ENCODE measurements around the gene CDC26. TPM values are rescaled to one million over a fixed set of nuclear protein-coding genes. Genes with fewer than 3 reads are reported as not detected.
"Not testable (repeated sequence)": the region's sequence is repeated elsewhere in the genome, so short reads cannot be mapped to it uniquely, and the experiment has no call there.

The CDC26 gene
- total RNA-seq, 1 donor from 2014 or later, result 37.0 TPM

DNA sequence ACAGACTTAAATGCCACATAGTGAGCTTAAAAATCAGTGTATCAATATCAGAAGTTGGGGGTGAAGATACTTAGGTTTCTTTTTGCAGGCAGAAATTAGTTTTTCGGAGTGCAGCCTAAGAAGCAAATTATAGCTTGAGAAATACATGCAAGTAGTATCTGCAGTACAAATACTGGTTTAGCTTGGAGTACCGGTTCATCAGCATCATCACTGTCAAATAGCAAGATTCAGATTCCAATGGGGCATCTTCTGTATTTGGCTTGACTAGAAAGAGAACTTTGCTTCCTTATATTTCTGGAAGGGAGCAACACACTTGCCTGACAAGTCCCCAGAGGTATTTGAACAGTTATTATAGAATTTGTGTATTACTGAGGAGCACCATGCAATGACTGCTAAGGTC is 34.2 kb downstream of the CDC26 start:
- Histone ChIP-seq H3K27me3 (ENCODE audit: low read depth) (no peaks in the 10 kb centered on the region), H3K36me3 (no peaks in the 10 kb centered on the region), H3K9me3 (replicated peaks) (no peaks in the 10 kb centered on the region), H3K27ac (replicated peaks) (no peak overlapping the region), H3K4me1 (peaks cover 34% of the 10 kb centered on the region), H3K4me3 (no peak overlapping the region)
- intact Hi-C loops (cut with micrococcal nuclease), result no loop called here
- no peak for TF ChIP-seq CTCF (IDR thresholded peaks at IDR 0.05; ENCODE audit: borderline replicate concordance)
- DNase-seq, result no peak

- Histone ChIP-seq H3K36me3 (no peaks in the 10 kb centered on the region), H3K4me3 (no peak overlapping the region), H3K4me1 (peaks cover 43% of the 10 kb centered on the region), H3K27me3 (ENCODE audit: low read depth) (no peaks in the 10 kb centered on the region), H3K9me3 (replicated peaks) (no peaks in the 10 kb centered on the region), H3K27ac (replicated peaks) (no peak overlapping the region)
- intact Hi-C loops (cut with micrococcal nuclease), result no loop called here
- TF ChIP-seq CTCF (IDR thresholded peaks at IDR 0.05; ENCODE audit: borderline replicate concordance), result no peak
- DNase-seq, result no peak
Measured at GRCh38 chr9:113238859-113239232, 36.5 kb downstream of the CDC26 start.

DNA sequence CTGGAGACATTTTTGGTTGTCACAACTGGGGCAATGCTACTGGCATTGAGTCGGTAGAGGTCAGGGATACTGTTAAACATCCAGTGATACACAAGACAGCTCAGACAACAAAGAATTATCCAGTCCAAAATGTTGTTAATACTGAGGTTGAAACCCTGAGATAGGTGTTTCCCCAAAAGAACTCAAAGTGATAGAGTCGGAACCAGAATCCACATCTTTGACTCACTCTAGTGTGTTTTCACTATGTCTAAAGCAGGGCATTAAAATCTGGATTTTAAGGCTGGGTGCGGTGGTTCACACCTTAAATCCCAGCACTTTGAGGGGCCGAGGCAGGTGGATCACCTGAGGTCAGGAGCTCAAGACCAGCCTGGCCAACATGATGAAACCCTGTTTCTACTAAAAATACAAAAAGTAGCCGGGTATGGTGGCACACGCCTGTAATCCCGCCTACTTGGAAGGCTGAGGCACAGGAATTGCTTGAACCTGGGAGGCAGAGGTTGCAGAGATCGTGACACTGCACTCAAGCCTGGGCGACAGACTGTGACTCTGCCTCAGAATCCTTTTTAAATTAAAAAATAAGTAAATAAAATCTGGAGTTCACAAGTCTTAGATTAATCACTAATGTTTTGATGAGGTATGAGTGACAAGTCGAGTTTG is 37.0 kb downstream of the CDC26 start:
- H3K4me1 ChIP-seq, result peaks cover 48% of the 10 kb centered on the region
- no peaks in the 10 kb centered on the region for H3K9me3 ChIP-seq (replicated peaks)
- intact Hi-C loops (cut with micrococcal nuclease), result no loop called here
- no peak overlapping the region for H3K4me3 ChIP-seq
- no peak for DNase-seq
- no peaks in the 10 kb centered on the region for H3K36me3 ChIP-seq
- TF ChIP-seq CTCF (IDR thresholded peaks at IDR 0.05; ENCODE audit: borderline replicate concordance), result no peak
- no peak overlapping the region for H3K27ac ChIP-seq (replicated peaks)
- no peaks in the 10 kb centered on the region for H3K27me3 ChIP-seq (ENCODE audit: low read depth)

- Histone ChIP-seq H3K4me3 (no peak overlapping the region), H3K36me3 (no peaks in the 10 kb centered on the region), H3K27ac (replicated peaks) (peak overlapping the region; percentile 42), H3K9me3 (replicated peaks) (no peaks in the 10 kb centered on the region), H3K4me1 (peaks cover 56% of the 10 kb centered on the region), H3K27me3 (ENCODE audit: low read depth) (no peaks in the 10 kb centered on the region)
- TF ChIP-seq CTCF (IDR thresholded peaks at IDR 0.05; ENCODE audit: borderline replicate concordance), result no peak
- intact Hi-C loops (cut with micrococcal nuclease), result no loop called here
- no peak for DNase-seq
Measured at GRCh38 chr9:113237026-113237425, 38.3 kb downstream of the CDC26 start.

GRCh38 chr9:113235701-113236255 is 39.6 kb downstream of the CDC26 start:
- intact Hi-C loops (cut with micrococcal nuclease); H3K4me3 ChIP-seq; H3K27me3 ChIP-seq (ENCODE audit: low read depth); H3K36me3 ChIP-seq; H3K9me3 ChIP-seq (replicated peaks); DNase-seq; H3K27ac ChIP-seq (replicated peaks): not testable (repeated sequence)
- peaks cover 56% of the 10 kb centered on the region for H3K4me1 ChIP-seq

- peaks cover 29% of the 10 kb centered on the region for H3K4me1 ChIP-seq
- no peaks in the 10 kb centered on the region for H3K27me3 ChIP-seq (ENCODE audit: low read depth)
- DNase-seq, result no peak
- TF ChIP-seq CTCF (IDR thresholded peaks at IDR 0.05; ENCODE audit: borderline replicate concordance), result no peak
- no peak overlapping the region for H3K27ac ChIP-seq (replicated peaks)
- H3K36me3 ChIP-seq, result no peaks in the 10 kb centered on the region
- H3K4me3 ChIP-seq, result no peak overlapping the region
- intact Hi-C loops (cut with micrococcal nuclease), result no loop called here
- H3K9me3 ChIP-seq (replicated peaks), result no peaks in the 10 kb centered on the region
Measured at GRCh38 chr9:113231701-113232100, 43.7 kb downstream of the CDC26 start.
